Coronary artery (tissue), 2 donors: Measurements from ENCODE around the gene SHROOM3.

Experiments
- DNase-seq: peaks from one replicate; pipeline ENCODE4 v3.0.0-alpha.2; 2017; ENCODE audit warnings: low spot score
- H3K27ac ChIP-seq, 2 donors: fragments of 200-600 bp; sonication (generic); one replicate each; pipeline ENCODE4 v1.5.1; 2016 to 2019
- H3K4me3 ChIP-seq: fragments of 200-600 bp; sonication (generic); 2 replicates; pipeline ENCODE4 v1.5.1; 2016; ENCODE audit warnings: mild to moderate bottlenecking, moderate library complexity
- CTCF ChIP-seq: fragments of 200-600 bp; sonication (generic); IDR thresholded peaks from one replicate; pipeline ENCODE4 v1.5.1; 2019; ENCODE audit warnings: antibody characterized with exemption

Gene SHROOM3

GRCh38 chr4:76492055-76492454 lies 57.0 kb downstream of the SHROOM3 start:
- H3K27ac ChIP-seq: no peak overlapping the region
- DNase-seq: no peak
- no peak overlapping the region for H3K4me3 ChIP-seq
- no peak for TF ChIP-seq CTCF

GRCh38 chr4:76494243-76494642 lies 59.2 kb downstream of the SHROOM3 start:
- no peak for TF ChIP-seq CTCF
- H3K27ac ChIP-seq: no peak overlapping the region

GRCh38 chr4:76494871-76495590 lies 60.0 kb downstream of the SHROOM3 start:
- DNase-seq: no peak
- H3K27ac ChIP-seq: no peak overlapping the region
- TF ChIP-seq CTCF: no peak
- H3K4me3 ChIP-seq: no peak overlapping the region

More at GRCh38 chr4:76494243-76494642, 59.2 kb downstream of the SHROOM3 start:
- no peak for DNase-seq
- H3K4me3 ChIP-seq: no peak overlapping the region

GRCh38 chr4:76498550-76498949 lies 63.5 kb downstream of the SHROOM3 start:
- H3K4me3 ChIP-seq: peak overlapping the region; percentile 9
- TF ChIP-seq CTCF: no peak
- no peak for DNase-seq
- peak overlapping the region in 1 of 2 donors; percentile 45 for H3K27ac ChIP-seq

GRCh38 chr4:76499461-76499860 lies 64.4 kb downstream of the SHROOM3 start:
- H3K4me3 ChIP-seq: no peak overlapping the region
- DNase-seq: no peak
- no peak for TF ChIP-seq CTCF
- no peak overlapping the region for H3K27ac ChIP-seq

GRCh38 chr4:76502886-76503285 lies 67.9 kb downstream of the SHROOM3 start:
- no peak for DNase-seq
- H3K27ac ChIP-seq: no peak overlapping the region
- H3K4me3 ChIP-seq: no peak overlapping the region
- no peak for TF ChIP-seq CTCF
